Epidermal melanocyte (primary cell): ENCODE data around the gene PDE4B.
A peak's percentile ranks its signal among the peaks of the same experiment; 100 is the strongest.

Source experiments
- DNase-seq: peaks from one replicate; pipeline ENCODE4 v3.0.0; 2011; ENCODE audit warnings: low spot score; ENCODE audit not compliant: insufficient read length

Gene PDE4B

DNA sequence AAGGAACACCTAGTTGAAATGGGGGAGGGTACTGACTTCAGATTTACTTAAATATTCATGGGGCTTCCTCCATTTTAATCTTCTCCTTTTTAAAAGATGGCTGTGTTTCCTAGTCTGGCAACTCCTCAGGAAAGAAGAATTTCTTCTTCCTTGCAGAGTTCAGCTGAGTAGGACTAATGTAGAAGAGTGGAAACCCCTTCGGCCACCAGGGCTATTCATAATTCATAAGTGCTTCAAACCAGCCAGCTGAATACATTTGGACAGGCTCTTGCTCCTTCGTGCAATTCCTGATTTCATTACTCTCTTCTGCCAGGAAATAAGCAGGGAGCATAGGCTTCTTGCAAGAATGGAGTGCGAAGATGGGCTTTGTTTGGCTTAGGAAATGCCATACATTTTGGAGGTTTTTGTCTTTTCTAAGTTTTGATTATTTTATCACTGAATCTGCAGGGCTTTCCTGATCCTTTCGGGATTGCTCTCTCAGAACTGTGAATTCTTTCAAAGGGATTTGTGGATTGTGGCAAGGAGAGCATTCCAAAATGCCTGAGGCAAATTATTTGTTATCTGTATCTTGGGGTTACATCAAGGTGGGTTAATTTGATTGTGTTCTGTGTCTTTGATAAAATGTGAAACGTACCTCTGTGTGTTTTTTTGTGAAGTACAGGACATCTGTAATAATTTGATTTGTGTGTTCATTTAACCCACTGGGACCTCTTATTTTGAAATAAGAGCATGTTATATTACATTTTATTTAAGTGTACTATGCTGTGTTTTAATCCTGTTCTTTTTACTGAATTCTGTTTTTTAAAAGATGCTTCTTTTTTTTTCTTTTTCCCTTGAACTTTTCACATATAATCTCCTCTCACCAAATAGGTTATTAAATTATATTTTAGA, 561.9 kb downstream of the PDE4B start:
- DNase-seq = peak; percentile 51

- no peak for DNase-seq
Observed at GRCh38 chr1:66355756-66356155, 563.1 kb downstream of the PDE4B start.

DNA sequence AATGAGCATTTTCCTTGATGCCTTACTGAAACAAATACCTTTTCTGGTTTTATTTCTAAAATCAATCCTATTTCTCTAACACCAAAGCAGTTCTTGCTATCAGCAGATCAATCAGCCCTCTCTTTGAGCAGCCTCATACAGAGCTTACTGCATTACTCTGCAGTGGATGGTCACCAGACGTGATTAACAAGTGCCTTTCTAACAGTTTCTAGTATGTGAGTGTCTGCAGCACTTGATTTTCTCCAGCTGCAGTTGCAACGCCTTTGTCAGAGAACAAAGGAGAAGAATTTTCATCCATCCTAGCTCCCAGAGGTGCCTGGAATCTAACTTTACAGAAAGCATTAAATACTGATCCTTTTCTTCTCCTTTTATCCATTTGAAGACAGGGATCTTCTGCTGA, 563.9 kb downstream of the PDE4B start:
- DNase-seq = no peak

GRCh38 chr1:66357021-66357420, 564.3 kb downstream of the PDE4B start:
- no peak for DNase-seq

GRCh38 chr1:66357478-66358197, 564.9 kb downstream of the PDE4B start:
- DNase-seq = no peak

GRCh38 chr1:66359269-66359668, 566.6 kb downstream of the PDE4B start:
- DNase-seq = no peak

DNA sequence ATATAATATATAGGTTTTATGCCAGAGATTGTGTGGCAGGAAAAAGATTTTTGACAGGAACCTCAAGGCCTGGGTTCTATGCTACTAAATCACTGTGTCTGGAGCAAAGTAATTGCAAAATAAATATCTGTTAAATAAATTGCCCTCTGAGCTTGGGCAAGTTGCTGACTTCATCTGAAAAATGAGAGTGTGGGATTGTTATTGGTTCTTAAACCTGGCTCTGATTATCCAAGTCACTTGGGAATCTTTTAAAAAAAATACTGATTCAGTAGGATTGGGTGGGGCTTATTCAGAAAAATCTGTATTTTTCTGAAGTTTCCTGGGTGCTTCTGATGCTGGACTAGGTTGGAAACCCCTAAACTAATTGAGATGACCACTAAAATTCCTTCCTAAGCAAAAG, 567.1 kb downstream of the PDE4B start:
- no peak for DNase-seq

DNA sequence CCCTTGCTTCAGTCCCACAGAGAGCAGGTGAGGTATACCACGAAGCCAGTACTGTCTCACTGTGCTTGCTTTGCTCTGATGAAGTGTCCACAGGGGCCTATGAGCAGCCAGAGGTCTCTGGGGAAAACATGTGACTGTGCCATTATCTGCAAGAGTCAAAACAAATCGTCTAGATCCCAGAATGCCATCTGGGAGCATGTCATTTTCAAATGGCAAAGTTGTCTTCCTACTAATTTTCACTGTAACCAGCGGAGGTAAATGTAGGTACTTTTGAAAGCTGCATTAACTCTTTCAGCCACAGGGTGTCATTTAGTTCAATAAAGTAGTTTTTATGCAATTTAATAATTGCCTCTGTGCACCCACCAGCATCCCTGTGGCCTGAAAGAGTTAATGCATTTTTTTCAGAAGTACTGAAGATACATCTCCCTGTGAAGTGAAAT, 567.6 kb downstream of the PDE4B start:
- DNase-seq = no peak

- DNase-seq = no peak
Observed at GRCh38 chr1:66364578-66365391, 572.1 kb downstream of the PDE4B start.

GRCh38 chr1:66365635-66366034, 572.9 kb downstream of the PDE4B start:
- DNase-seq = no peak

DNA sequence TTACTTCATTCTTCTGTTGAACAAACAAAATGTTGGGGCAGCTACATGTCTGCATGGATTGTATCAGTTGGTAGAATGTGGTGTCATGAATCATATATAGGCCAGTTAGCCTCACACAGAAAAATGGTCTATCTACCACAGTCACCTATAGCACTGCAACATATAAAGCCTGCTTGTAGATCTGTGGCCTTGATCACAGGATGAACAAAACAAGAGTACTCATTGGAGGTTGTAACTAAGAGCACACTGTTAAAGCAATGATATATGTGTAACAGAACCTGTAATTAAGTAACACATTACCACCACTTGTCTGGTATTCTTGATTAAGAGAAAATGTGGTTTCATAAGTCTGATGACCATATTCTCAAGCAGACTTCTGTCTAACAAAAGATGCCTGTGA, 573.9 kb downstream of the PDE4B start:
- no peak for DNase-seq

GRCh38 chr1:66367369-66367768, 574.7 kb downstream of the PDE4B start:
- DNase-seq = no peak

DNA sequence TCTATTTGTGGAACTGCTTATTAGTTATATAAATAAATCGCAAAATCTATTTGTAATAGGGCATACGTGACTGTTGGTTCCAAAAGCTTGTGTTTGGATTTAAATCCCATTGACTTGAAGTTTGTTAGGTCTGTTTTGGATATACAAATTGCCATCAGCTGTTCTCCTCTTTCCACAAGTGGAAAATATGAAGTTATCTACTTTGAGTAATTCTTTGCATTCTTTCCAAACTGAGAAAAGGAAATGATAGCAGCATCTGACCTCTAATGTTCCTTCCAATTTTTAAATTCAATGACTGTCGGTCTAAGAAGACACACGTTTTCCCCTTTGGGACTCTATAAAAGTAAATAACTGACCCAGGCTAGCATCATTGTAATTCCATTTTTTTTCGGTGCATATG, 575.6 kb downstream of the PDE4B start:
- DNase-seq = no peak

DNA sequence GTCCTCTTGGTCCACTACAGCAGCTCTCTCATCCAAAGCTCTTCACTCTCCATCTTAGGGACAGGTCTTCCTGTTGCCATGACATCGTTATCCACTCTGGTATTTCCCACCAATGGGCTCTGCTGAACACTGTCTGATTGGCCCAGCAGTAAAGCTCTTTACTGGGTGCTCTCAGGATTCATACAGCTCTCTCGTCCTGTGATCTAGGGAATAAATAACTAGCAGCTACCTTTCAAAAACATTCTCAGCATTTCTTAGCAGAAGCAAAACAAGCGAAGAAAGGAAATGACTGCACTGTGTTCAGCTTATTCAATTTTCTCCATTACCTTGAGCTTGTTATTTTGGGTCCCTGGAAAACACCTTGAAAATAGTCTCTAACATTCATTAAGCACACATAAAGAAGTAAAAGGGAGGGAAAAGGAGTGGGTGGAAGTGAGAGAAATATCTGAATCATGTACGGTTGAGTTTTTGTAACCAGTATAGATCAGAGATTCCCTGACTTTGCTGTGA, 577.8 kb downstream of the PDE4B start:
- no peak for DNase-seq

- DNase-seq = no peak
Observed at GRCh38 chr1:66371233-66372005, 578.7 kb downstream of the PDE4B start.

DNA sequence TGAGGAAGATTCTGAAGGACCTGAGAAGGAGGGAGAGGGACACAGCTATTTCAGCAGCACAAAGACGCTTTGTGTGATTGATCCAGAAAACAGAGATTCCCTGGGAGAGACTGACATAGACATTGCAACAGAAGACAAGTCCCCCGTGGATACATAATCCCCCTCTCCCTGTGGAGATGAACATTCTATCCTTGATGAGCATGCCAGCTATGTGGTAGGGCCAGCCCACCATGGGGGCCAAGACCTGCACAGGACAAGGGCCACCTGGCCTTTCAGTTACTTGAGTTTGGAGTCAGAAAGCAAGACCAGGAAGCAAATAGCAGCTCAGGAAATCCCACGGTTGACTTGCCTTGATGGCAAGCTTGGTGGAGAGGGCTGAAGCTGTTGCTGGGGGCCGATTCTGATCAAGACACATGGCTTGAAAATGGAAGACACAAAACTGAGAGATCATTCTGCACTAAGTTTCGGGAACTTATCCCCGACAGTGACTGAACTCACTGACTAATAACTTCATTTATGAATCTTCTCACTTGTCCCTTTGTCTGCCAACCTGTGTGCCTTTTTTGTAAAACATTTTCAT, 579.9 kb downstream of the PDE4B start:
- DNase-seq = no peak

DNA sequence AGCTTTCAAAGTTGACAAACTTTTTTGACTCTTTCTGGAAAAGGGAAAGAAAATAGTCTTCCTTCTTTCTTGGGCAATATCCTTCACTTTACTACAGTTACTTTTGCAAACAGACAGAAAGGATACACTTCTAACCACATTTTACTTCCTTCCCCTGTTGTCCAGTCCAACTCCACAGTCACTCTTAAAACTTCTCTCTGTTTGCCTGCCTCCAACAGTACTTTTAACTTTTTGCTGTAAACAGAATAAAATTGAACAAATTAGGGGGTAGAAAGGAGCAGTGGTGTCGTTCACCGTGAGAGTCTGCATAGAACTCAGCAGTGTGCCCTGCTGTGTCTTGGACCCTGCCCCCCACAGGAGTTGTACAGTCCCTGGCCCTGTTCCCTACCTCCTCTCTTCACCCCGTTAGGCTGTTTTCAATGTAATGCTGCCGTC, 580.5 kb downstream of the PDE4B start:
- no peak for DNase-seq

DNA sequence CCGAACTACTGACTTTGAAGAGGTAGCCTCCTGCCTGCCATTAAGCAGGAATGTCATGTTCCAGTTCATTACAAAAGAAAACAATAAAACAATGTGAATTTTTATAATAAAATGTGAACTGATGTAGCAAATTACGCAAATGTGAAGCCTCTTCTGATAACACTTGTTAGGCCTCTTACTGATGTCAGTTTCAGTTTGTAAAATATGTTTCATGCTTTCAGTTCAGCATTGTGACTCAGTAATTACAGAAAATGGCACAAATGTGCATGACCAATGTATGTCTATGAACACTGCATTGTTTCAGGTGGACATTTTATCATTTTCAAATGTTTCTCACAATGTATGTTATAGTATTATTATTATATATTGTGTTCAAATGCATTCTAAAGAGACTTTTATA, 581.5 kb downstream of the PDE4B start:
- DNase-seq = no peak

DNA sequence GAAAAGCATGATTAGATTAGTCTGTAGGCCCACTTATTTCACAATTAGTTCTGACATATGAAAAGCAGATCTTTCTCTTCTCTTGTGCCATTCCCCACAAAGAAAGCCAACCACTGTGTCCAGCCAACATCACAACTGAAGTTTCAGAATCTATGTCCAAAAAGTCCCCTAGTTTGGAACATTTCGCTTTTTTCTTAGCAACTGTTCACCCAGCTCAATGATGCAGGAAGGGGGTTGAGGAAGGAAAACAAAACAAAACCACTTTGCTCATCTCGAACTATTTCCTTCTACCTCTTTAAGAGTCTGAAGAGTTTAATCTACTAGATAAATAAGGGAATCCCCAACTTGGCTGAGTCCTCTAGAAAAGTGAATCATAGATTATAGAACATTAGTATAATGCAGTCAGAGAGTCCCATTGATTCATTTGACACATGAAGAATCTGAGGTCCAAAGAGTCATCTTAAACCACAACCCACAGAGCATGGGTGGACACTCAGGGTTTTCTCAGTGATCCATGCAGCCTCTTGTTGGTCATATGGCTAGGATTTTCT, 581.9 kb downstream of the PDE4B start:
- no peak for DNase-seq

DNA sequence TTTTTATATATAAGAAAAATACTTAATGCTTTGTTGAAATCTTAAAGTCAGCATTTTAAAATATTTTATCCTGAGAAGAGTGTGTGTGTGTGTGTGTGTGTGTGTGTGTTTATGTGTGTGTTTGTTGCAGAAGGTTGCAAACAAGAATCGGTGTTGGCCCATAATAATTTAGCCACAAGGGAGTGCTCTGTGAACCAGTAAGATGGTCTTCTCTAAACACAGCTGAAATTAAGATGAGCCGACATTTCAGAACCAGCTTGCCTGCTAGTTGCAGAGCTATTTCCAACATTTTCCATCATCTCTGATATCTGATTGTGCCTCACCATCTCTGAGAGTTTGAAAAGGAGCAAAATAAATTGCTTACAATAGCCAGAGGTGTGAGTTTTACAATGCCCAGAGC, 582.4 kb downstream of the PDE4B start:
- no peak for DNase-seq
